Keratinocyte (primary cell): ENCODE measurements around the gene WT1. TPM values are rescaled to one million over a fixed set of nuclear protein-coding genes. Genes with fewer than 3 reads are reported as not detected.

Experiments used
- DNase-seq: peaks from one replicate; pipeline ENCODE4 v3.0.0-alpha.2; 2011; ENCODE audit warnings: low read depth, missing footprints, low spot score
- FAIRE-seq: peaks from 2 replicates; lab custom pipeline; 2011; peaks lifted over from hg19 to GRCh38; lab: Jason Lieb, UNC
- H2AFZ ChIP-seq: 2 replicates; pipeline ENCODE4 v1.6.0; 2012; ENCODE audit warnings: low read length, control low read depth, inconsistent platforms; ENCODE audit not compliant: control insufficient read depth
- H3K27ac ChIP-seq: 2 replicates; pipeline ENCODE4 v1.5.1; 2011; ENCODE audit warnings: low read length; ENCODE audit not compliant: control insufficient read depth, insufficient read depth
- H3K27me3 ChIP-seq: 3 replicates; pipeline ENCODE4 v1.6.0; 2011; ENCODE audit warnings: low read length; ENCODE audit not compliant: control insufficient read depth, insufficient read depth; ENCODE audit errors: extremely low read depth
- H3K36me3 ChIP-seq, 2 experiments: 2 replicates in 1 of 2; 3 replicates in 1 of 2; pipeline ENCODE4 v1.5.1; 2011; ENCODE audit warnings: low read length in 2 of 2, mild to moderate bottlenecking in 1 of 2; ENCODE audit not compliant: control insufficient read depth in 2 of 2, insufficient read depth in 2 of 2; ENCODE audit errors: extremely low read depth in 1 of 2
- H3K4me1 ChIP-seq: 3 replicates; pipeline ENCODE4 v1.5.1; 2011; ENCODE audit warnings: low read length; ENCODE audit not compliant: control insufficient read depth, insufficient read depth; ENCODE audit errors: extremely low read depth
- H3K4me2 ChIP-seq: 3 replicates; pipeline ENCODE4 v1.6.0; 2011; ENCODE audit warnings: low read depth, low read length; ENCODE audit not compliant: control insufficient read depth, insufficient read depth; ENCODE audit errors: extremely low read depth
- H3K4me3 ChIP-seq, 3 experiments: fragments of 200-600 bp in 1 of 3; sonication (generic) in 1 of 3; 2 replicates in 2 of 3; 3 replicates in 1 of 3; pipeline ENCODE4 v1.5.1; 2011 to 2016; ENCODE audit warnings: low read length in 3 of 3, mild to moderate bottlenecking in 3 of 3, control low read depth in 2 of 3, inconsistent platforms in 1 of 3, low read depth in 1 of 3, mixed read lengths in 1 of 3, mixed run types in 1 of 3, moderate library complexity in 1 of 3; ENCODE audit not compliant: control insufficient read depth in 2 of 3, insufficient read depth in 2 of 3; ENCODE audit errors: extremely low read depth in 1 of 3
- H3K79me2 ChIP-seq: 2 replicates; pipeline ENCODE4 v1.6.0; 2012; ENCODE audit warnings: low read length; ENCODE audit not compliant: control insufficient read depth, insufficient read depth
- H3K9ac ChIP-seq: 3 replicates; pipeline ENCODE4 v1.6.0; 2011; ENCODE audit warnings: low read length; ENCODE audit not compliant: control insufficient read depth, insufficient read depth; ENCODE audit errors: extremely low read depth
- H3K9me1 ChIP-seq: 3 replicates; pipeline ENCODE4 v1.6.0; 2011; ENCODE audit warnings: low read length; ENCODE audit not compliant: control insufficient read depth, insufficient read depth; ENCODE audit errors: extremely low read depth
- H3K9me3 ChIP-seq: 2 replicates; pipeline ENCODE4 v1.5.1; 2012; ENCODE audit warnings: low read depth, low read length; ENCODE audit not compliant: control insufficient read depth
- H4K20me1 ChIP-seq: 3 replicates; pipeline ENCODE4 v1.6.0; 2011; ENCODE audit warnings: low read length; ENCODE audit not compliant: control insufficient read depth, insufficient read depth; ENCODE audit errors: extremely low read depth
- EZH2 ChIP-seq: IDR thresholded peaks from one replicate; pipeline ENCODE4 v1.6.1; 2012; ENCODE audit warnings: inconsistent platforms, mild to moderate bottlenecking, low read length, moderate library complexity
- dilution Hi-C: fragments of 300-500 bp; cut with MboI; formaldehyde crosslinking; loops from one replicate; pipeline ENCODE4 v1.7.0; 2020; ENCODE audit warnings: low sequenced_read_pairs; ENCODE audit not compliant: extremely low pct_ligation_motif_present
- polyA minus RNA-seq, 3 experiments: library from RNA; depleted of rRNA, polyadenylated mRNA; stranded (reverse); fragments of >200 nt; gene quantifications; 1 replicate in 1 of 3; 2 replicates in 1 of 3; 3 replicates in 1 of 3; pipeline ENCODE4 v1.2.3, GENCODE V29; 2011
- polyA plus RNA-seq, 5 experiments: library from polyadenylated mRNA; depleted of rRNA in 3 of 5; stranded (reverse) in 3 of 5; stranded (forward) in 1 of 5; unstranded in 1 of 5; fragments of >200 nt; gene quantifications; 1 replicate in 1 of 5; 2 replicates in 3 of 5; 3 replicates in 1 of 5; pipeline versions ENCODE4 v1.2.1 to v1.2.3, GENCODE V29; 2011 to 2012; ENCODE audit warnings: missing spikeins in 2 of 5, low read depth in 1 of 5, low replicate concordance in 1 of 5
- TF ChIP-seq, protein P1 (sequence below), 3 experiments: IDR thresholded peaks in 1 of 3; conservative IDR thresholded peaks in 1 of 3; optimal IDR thresholded peaks in 1 of 3; 2 replicates in 2 of 3; 3 replicates in 1 of 3; pipeline versions ENCODE3 to v1.5.1; 2011; ENCODE audit warnings: low read length in 3 of 3, mild to moderate bottlenecking in 3 of 3, moderate library complexity in 2 of 3, control low read depth in 1 of 3, inconsistent platforms in 1 of 3; ENCODE audit not compliant: insufficient read depth in 2 of 3; ENCODE audit errors: extremely low read depth in 1 of 3

WT1 gene
- polyA plus RNA-seq, result not detected in 3 replicates
- polyA plus RNA-seq (2011; ENCODE audit: low read depth), result not detected
- polyA plus RNA-seq (2011; cell fraction: cytosol; rRNA removed), result not detected in 2 replicates
- polyA plus RNA-seq (2011; cell fraction: nucleus; rRNA removed), result not detected in 2 replicates
- not detected in 2 replicates for polyA plus RNA-seq (2012; ENCODE audit: low replicate concordance)
- polyA minus RNA-seq, result not detected in 3 replicates
- not detected for polyA minus RNA-seq (2011; cell fraction: cytosol; rRNA and poly(A)+ RNA removed)
- polyA minus RNA-seq (2011; cell fraction: nucleus; rRNA and poly(A)+ RNA removed), result not detected in 2 replicates

DNA sequence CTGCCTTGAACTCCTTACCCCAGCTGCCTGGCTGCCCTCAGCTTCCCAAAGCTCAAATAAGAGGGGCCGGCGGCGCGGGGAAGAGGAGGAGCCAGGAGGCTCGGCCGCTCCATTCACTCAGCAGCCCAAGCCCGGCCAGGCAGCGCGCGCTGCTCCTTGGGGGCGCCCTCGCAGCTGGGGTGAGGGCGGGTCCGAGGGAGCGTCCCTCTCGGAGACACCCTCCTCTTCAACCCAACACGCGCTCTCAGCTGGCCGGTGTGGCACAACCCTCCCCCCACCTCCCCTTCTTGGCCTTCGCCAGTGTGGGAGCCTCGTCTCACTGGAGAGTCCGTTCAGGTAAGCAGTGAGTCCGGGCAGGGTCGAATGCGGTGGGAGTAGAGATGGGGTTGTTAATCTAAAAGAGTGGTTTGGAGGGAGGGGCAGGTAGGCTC is at the start of gene WT1:
Gene WT1, minus strand, starts transcription at position 29 of the 431 bp plus-strand sequence.
- Histone ChIP-seq H4K20me1 (no peaks in the 10 kb centered on the region), H3K9ac (no peak within 1 kb of the TSS), H3K36me3 (no peaks in the 10 kb centered on the region), H2AFZ (no peak within 1 kb of the TSS), H3K27ac (no peak within 1 kb of the TSS), H3K4me2 (peak within 1 kb of the TSS; percentile 41), H3K9me3 (peaks cover 2% of the 10 kb centered on the region), H3K9me1 (no peaks in the 10 kb centered on the region), H3K4me1 (no peaks in the 10 kb centered on the region), H3K4me3 (no peak within 1 kb of the TSS), H3K27me3 (peaks cover 96% of the 10 kb centered on the region), H3K79me2 (no peaks in the 10 kb centered on the region)
- DNase-seq (no peak), FAIRE-seq (no peak)
- dilution Hi-C loops, result no loop called here
- TF ChIP-seq EZH2, result peak; percentile 11
- TF ChIP-seq, protein P1, sequence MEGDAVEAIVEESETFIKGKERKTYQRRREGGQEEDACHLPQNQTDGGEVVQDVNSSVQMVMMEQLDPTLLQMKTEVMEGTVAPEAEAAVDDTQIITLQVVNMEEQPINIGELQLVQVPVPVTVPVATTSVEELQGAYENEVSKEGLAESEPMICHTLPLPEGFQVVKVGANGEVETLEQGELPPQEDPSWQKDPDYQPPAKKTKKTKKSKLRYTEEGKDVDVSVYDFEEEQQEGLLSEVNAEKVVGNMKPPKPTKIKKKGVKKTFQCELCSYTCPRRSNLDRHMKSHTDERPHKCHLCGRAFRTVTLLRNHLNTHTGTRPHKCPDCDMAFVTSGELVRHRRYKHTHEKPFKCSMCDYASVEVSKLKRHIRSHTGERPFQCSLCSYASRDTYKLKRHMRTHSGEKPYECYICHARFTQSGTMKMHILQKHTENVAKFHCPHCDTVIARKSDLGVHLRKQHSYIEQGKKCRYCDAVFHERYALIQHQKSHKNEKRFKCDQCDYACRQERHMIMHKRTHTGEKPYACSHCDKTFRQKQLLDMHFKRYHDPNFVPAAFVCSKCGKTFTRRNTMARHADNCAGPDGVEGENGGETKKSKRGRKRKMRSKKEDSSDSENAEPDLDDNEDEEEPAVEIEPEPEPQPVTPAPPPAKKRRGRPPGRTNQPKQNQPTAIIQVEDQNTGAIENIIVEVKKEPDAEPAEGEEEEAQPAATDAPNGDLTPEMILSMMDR (optimal IDR thresholded peaks at IDR 0.05 in 1 of 3, IDR thresholded peaks at IDR 0.05 in 1 of 3, conservative IDR thresholded peaks at IDR 0.05 in 1 of 3; ENCODE audit: extremely low read depth in 1 of 3, insufficient read depth in 2 of 3, low read length in 3 of 3), result no peak

DNA sequence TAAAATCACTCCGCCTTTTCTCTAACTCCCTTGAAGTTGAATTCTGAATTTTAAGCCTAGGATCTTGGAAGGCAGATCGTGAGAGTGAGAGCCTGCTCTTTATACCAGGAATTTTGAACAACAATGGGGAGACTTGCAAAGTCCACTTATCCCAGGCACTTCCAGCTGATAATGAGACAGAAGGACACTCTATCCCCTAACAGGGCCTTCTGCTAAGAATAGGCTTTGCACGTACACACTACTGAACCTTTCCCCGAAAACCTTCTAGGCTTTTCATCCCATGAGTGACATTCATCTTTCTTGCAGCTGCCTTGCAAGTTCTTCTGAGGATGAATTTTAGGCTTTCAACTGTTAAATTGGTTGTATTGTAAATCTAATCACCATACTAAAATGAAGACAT is 44.0 kb upstream of the WT1 start:
- no peaks in the 10 kb centered on the region for H3K9me1 ChIP-seq
- no peak for FAIRE-seq
- no peak overlapping the region for H3K9ac ChIP-seq
- H4K20me1 ChIP-seq, result no peaks in the 10 kb centered on the region
- H3K4me1 ChIP-seq, result no peaks in the 10 kb centered on the region
- no peaks in the 10 kb centered on the region for H3K36me3 ChIP-seq
- no peaks in the 10 kb centered on the region for H3K9me3 ChIP-seq
- no peaks in the 10 kb centered on the region for H3K27me3 ChIP-seq
- dilution Hi-C loops, result no loop called here
- no peak overlapping the region for H3K27ac ChIP-seq
- no peaks in the 10 kb centered on the region for H3K79me2 ChIP-seq
- H2AFZ ChIP-seq, result no peak overlapping the region
- TF ChIP-seq EZH2, result no peak
- TF ChIP-seq, protein P1 (optimal IDR thresholded peaks at IDR 0.05 in 1 of 3, IDR thresholded peaks at IDR 0.05 in 1 of 3, conservative IDR thresholded peaks at IDR 0.05 in 1 of 3; ENCODE audit: extremely low read depth in 1 of 3, insufficient read depth in 2 of 3, low read length in 3 of 3), result no peak
- H3K4me2 ChIP-seq, result no peak overlapping the region
- DNase-seq, result no peak
- H3K4me3 ChIP-seq, result no peak overlapping the region
